ENCODE data around the gene GALNT17. TPM values are rescaled to one million over a fixed set of nuclear protein-coding genes. Genes with fewer than 3 reads are reported as not detected.
A peak's percentile ranks its signal among the peaks of the same experiment; 100 is the strongest.

GALNT17 gene
- total and polyA plus RNA-seq, 4 donors, result 2.8 to 10.8 (median 7.4) TPM

DNA sequence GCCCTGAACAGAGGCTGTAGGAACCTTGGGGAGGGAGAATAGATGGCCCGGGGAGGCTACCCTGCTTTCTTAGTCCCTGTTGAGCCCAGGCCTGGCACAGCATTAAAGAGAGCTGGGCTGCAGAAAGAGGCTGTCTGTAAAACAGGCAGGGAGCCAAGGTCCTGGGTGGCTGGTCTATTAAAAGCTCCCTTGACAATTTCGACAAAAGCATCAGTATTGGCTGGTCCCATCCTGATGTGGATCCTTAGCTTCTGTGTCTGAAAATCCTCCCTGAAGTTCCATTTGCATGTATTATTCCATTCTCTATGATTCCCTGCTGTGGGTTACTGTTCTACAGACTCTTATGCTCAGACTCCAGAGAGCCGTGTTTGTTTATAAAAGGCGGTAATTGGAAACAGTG lies 158.5 kb downstream of the GALNT17 start:
- no peak for ATAC-seq (ENCODE audit: insufficient read depth, low FRiP score)
- Histone ChIP-seq H3K4me3 (no peak overlapping the region), H3K36me3 (ENCODE audit: control insufficient read depth in 4 of 4, insufficient read depth in 4 of 4, low read length in 4 of 4) (no peaks in the 10 kb centered on the region), H3K27ac (ENCODE audit: low read depth in 1 of 2, low read length in 1 of 2) (no peak overlapping the region), H3K9me3 (ENCODE audit: control insufficient read depth in 4 of 4, insufficient read depth in 3 of 4, low read length in 3 of 4) (peaks cover 0 to 5% (median 0%) of the 10 kb centered on the region in 4 donors), H3K9ac (ENCODE audit: insufficient read depth in 1 of 2, low read length in 2 of 2) (no peak overlapping the region), H3K27me3 (ENCODE audit: control insufficient read depth in 3 of 3, insufficient read depth in 3 of 3, low read length in 2 of 3) (no peaks in the 10 kb centered on the region), H3K4me1 (ENCODE audit: control insufficient read depth in 5 of 5, insufficient read depth in 5 of 5, low read length in 5 of 5) (peaks cover 0 to 30% (median 6%) of the 10 kb centered on the region in 5 donors)
- TF ChIP-seq CTCF (IDR thresholded peaks at IDR 0.05; ENCODE audit: control extremely low read depth, extremely low read depth), result no peak
- peak; percentile 46 to 75 (median 62) for DNase-seq
- 61 to 75% methylated on average over 4 of the region's 4 CpGs for WGBS, 2 donors

GRCh38 chr7:71298378-71298777 lies 166.4 kb downstream of the GALNT17 start:
- no peaks in the 10 kb centered on the region for H3K27me3 ChIP-seq (ENCODE audit: control insufficient read depth in 3 of 3, insufficient read depth in 3 of 3, low read length in 2 of 3)
- WGBS, 2 donors, result 87 to 88% methylated on average over 6 of the region's 6 CpGs
- no peaks in the 10 kb centered on the region for H3K36me3 ChIP-seq (ENCODE audit: control insufficient read depth in 4 of 4, insufficient read depth in 4 of 4, low read length in 4 of 4)
- TF ChIP-seq CTCF (IDR thresholded peaks at IDR 0.05; ENCODE audit: control extremely low read depth, extremely low read depth), result no peak
- peaks cover 0 to 7% (median 1%) of the 10 kb centered on the region in 5 donors for H3K4me1 ChIP-seq (ENCODE audit: control insufficient read depth in 5 of 5, insufficient read depth in 5 of 5, low read length in 5 of 5)
- H3K9ac ChIP-seq (ENCODE audit: insufficient read depth in 1 of 2, low read length in 2 of 2), result no peak overlapping the region
- H3K4me3 ChIP-seq, result no peak overlapping the region
- H3K27ac ChIP-seq (ENCODE audit: low read depth in 1 of 2, low read length in 1 of 2), result no peak overlapping the region
- ATAC-seq (ENCODE audit: insufficient read depth, low FRiP score), result no peak
- no peaks in the 10 kb centered on the region for H3K9me3 ChIP-seq (ENCODE audit: control insufficient read depth in 4 of 4, insufficient read depth in 3 of 4, low read length in 3 of 4)
- no peak for DNase-seq

- DNase-seq, result no peak
- peaks cover 0 to 18% (median 5%) of the 10 kb centered on the region in 5 donors for H3K4me1 ChIP-seq (ENCODE audit: control insufficient read depth in 5 of 5, insufficient read depth in 5 of 5, low read length in 5 of 5)
Observed at GRCh38 chr7:71300086-71300485, 168.1 kb downstream of the GALNT17 start.

More at GRCh38 chr7:71300086-71300485, 168.1 kb downstream of the GALNT17 start:
- Histone ChIP-seq H3K9me3 (ENCODE audit: control insufficient read depth in 4 of 4, insufficient read depth in 3 of 4, low read length in 3 of 4) (no peaks in the 10 kb centered on the region), H3K27ac (ENCODE audit: low read depth in 1 of 2, low read length in 1 of 2) (no peak overlapping the region), H3K9ac (ENCODE audit: insufficient read depth in 1 of 2, low read length in 2 of 2) (peak overlapping the region in 1 of 2 donors; percentile 3), H3K36me3 (ENCODE audit: control insufficient read depth in 4 of 4, insufficient read depth in 4 of 4, low read length in 4 of 4) (no peaks in the 10 kb centered on the region), H3K4me3 (no peak overlapping the region), H3K27me3 (ENCODE audit: control insufficient read depth in 3 of 3, insufficient read depth in 3 of 3, low read length in 2 of 3) (no peaks in the 10 kb centered on the region)
- no peak for TF ChIP-seq CTCF (IDR thresholded peaks at IDR 0.05; ENCODE audit: control extremely low read depth, extremely low read depth)
- 82 to 83% methylated on average over 3 of the region's 3 CpGs for WGBS, 2 donors
- ATAC-seq (ENCODE audit: insufficient read depth, low FRiP score), result no peak

Data from lung (tissue), 12 donors.